Neural cell (in vitro differentiated cells): ENCODE measurements around the gene PRKG1. TPM values are rescaled to one million over a fixed set of nuclear protein-coding genes. Genes with fewer than 3 reads are reported as not detected.

ENCODE experiments used
- H2AFZ ChIP-seq: fragments of 200-600, 300-800 bp; sonication (generic), shearing (Covaris generic); 2 replicates; pipeline ENCODE4 v1.6.0; 2014; ENCODE audit warnings: low read depth, mild to moderate bottlenecking, antibody characterized with exemption, low read length, moderate library complexity
- H3F3A ChIP-seq: fragments of 200-600 bp; shearing (Covaris generic); 2 replicates; pipeline ENCODE4 v1.6.1; 2016; ENCODE audit warnings: mild to moderate bottlenecking, moderate library complexity, mixed read lengths, antibody characterized with exemption, low read length; ENCODE audit not compliant: insufficient read depth, poor library complexity, severe bottlenecking
- H3K27ac ChIP-seq: fragments of 200-600, 300-800 bp; sonication (generic), shearing (Covaris generic); 2 replicates; pipeline ENCODE4 v1.5.1; 2014; ENCODE audit warnings: mild to moderate bottlenecking, low read length, moderate library complexity
- H3K27me3 ChIP-seq: fragments of 300-800, 200-600 bp; sonication (generic), shearing (Covaris generic); 2 replicates; pipeline ENCODE4 v1.6.0; 2014; ENCODE audit warnings: mild to moderate bottlenecking, low read depth, low read length, moderate library complexity; ENCODE audit not compliant: insufficient read depth
- H3K36me3 ChIP-seq: fragments of 300-800, 200-600 bp; sonication (generic), shearing (Covaris generic); 2 replicates; pipeline ENCODE4 v1.5.1; 2014; ENCODE audit warnings: mild to moderate bottlenecking, antibody characterized with exemption, low read length, moderate library complexity; ENCODE audit not compliant: insufficient read depth
- H3K4me2 ChIP-seq: fragments of 300-800, 200-600 bp; sonication (generic), shearing (Covaris generic); 2 replicates; pipeline ENCODE4 v1.6.0; 2014; ENCODE audit warnings: mild to moderate bottlenecking, low read length
- H3K4me3 ChIP-seq: fragments of 300-800, 200-600 bp; sonication (generic), shearing (Covaris generic); 2 replicates; pipeline ENCODE4 v1.5.1; 2014; ENCODE audit warnings: mild to moderate bottlenecking, low read length, moderate library complexity
- H3K79me2 ChIP-seq: fragments of 200-600 bp; shearing (Covaris generic); replicated peaks from 2 replicates; pipeline ENCODE4 v1.6.0; 2014; ENCODE audit warnings: mild to moderate bottlenecking, low read length, moderate library complexity; ENCODE audit not compliant: insufficient read depth
- H3K9ac ChIP-seq: fragments of 300-800, 200-600 bp; sonication (generic), shearing (Covaris generic); 2 replicates; pipeline ENCODE4 v1.6.1; 2016; ENCODE audit warnings: mild to moderate bottlenecking, low read length, mixed read lengths
- H3K9me2 ChIP-seq: fragments of 200-600 bp; shearing (Covaris generic); 2 replicates; pipeline ENCODE4 v1.6.1; 2016; ENCODE audit warnings: mild to moderate bottlenecking, low read length, mixed read lengths; ENCODE audit not compliant: insufficient read depth
- H3K9me3 ChIP-seq: fragments of 200-600, 300-800 bp; sonication (generic), shearing (Covaris generic); 2 replicates; pipeline ENCODE4 v1.6.1; 2016; ENCODE audit warnings: mild to moderate bottlenecking, mixed run types, low read length, moderate library complexity, mixed read lengths
- H4K20me1 ChIP-seq: fragments of 200-600 bp; shearing (Covaris generic); 2 replicates; pipeline ENCODE4 v1.6.1; 2016; ENCODE audit warnings: mild to moderate bottlenecking, mixed run types; ENCODE audit not compliant: insufficient read depth
- EP300 ChIP-seq: fragments of 450-650 bp; conservative IDR thresholded peaks from 2 replicates; pipeline ENCODE4 v1.6.1; 2014; ENCODE audit warnings: antibody characterized with exemption, mild to moderate bottlenecking, moderate library complexity; ENCODE audit not compliant: poor library complexity, severe bottlenecking
- EZH2 ChIP-seq: fragments of 200-600, 300-800 bp; shearing (Covaris generic), sonication (generic); IDR thresholded peaks from 2 replicates; pipeline ENCODE4 v1.6.1; 2014; ENCODE audit warnings: antibody characterized with exemption, low read length, borderline replicate concordance, mild to moderate bottlenecking; ENCODE audit not compliant: insufficient read depth, poor library complexity, severe bottlenecking
- MXI1 ChIP-seq: fragments of 450-650 bp; conservative IDR thresholded peaks from 2 replicates; pipeline ENCODE4 v1.6.1; 2014; ENCODE audit warnings: antibody characterized with exemption, mild to moderate bottlenecking; ENCODE audit not compliant: poor library complexity, severe bottlenecking
- POLR2AphosphoS5 ChIP-seq: IDR thresholded peaks from 2 replicates; pipeline ENCODE4 v1.6.1; 2012
- RAD21 ChIP-seq: fragments of 450-650 bp; conservative IDR thresholded peaks from 2 replicates; pipeline ENCODE4 v1.6.1; 2014; ENCODE audit warnings: antibody characterized with exemption, mild to moderate bottlenecking, moderate library complexity
- SMC3 ChIP-seq: fragments of 450-650 bp; conservative IDR thresholded peaks from 2 replicates; pipeline ENCODE4 v1.6.1; 2014; ENCODE audit warnings: antibody characterized with exemption, mild to moderate bottlenecking, moderate library complexity; ENCODE audit not compliant: poor library complexity
- TAF1 ChIP-seq: IDR thresholded peaks from 2 replicates; pipeline ENCODE4 v1.6.1; 2012; ENCODE audit warnings: low read depth
- polyA plus RNA-seq: library from polyadenylated mRNA; depleted of rRNA; stranded (reverse); fragments of >200 nt; gene quantifications from 2 replicates; pipeline ENCODE4 v1.2.3, GENCODE V29; 2014
- TF ChIP-seq, protein P1 (sequence below): fragments of 450-650 bp; IDR thresholded peaks from 2 replicates; pipeline ENCODE4 v1.5.1; 2014; ENCODE audit warnings: antibody characterized with exemption, mild to moderate bottlenecking, moderate library complexity; ENCODE audit not compliant: poor library complexity, severe bottlenecking
- TF ChIP-seq, protein P2 (sequence below): IDR thresholded peaks from 2 replicates; pipeline ENCODE4 v1.6.1; 2012; ENCODE audit warnings: borderline replicate concordance

Gene PRKG1
- polyA plus RNA-seq, 1 donor from 2014 or later, result 2.2 TPM

DNA sequence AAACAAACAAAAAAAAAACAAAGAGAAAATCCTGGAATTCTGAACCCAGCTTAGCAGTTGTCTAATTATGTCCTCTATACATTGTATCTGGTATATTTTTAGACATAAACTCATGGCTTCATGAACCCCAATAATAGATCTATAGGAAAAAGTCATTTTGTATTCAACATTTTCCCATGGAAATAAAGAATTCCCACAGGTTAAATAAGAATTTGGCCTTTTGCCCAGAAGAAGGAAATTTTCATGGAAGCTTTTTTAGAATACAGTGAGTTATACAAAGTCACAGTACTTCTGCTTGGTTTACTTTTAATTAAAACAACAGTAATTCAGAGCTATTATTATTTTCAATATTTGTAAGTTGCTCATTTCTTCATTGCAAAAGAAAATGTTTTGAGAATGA, 2.1 kb upstream of the PRKG1 start:
- peaks cover 6% of the 10 kb centered on the region for H3F3A ChIP-seq
- no peak overlapping the region for H3K4me3 ChIP-seq
- no peaks in the 10 kb centered on the region for H4K20me1 ChIP-seq
- no peaks in the 10 kb centered on the region for H3K9me2 ChIP-seq
- no peak overlapping the region for H3K9ac ChIP-seq
- H3K36me3 ChIP-seq, result no peaks in the 10 kb centered on the region
- peaks cover 14% of the 10 kb centered on the region for H3K27me3 ChIP-seq
- H3K4me2 ChIP-seq, result no peak overlapping the region
- H3K9me3 ChIP-seq, result no peaks in the 10 kb centered on the region
- H3K27ac ChIP-seq, result no peak overlapping the region
- no peaks in the 10 kb centered on the region for H3K79me2 ChIP-seq
- H2AFZ ChIP-seq, result no peak overlapping the region
- TF ChIP-seq, protein P1, sequence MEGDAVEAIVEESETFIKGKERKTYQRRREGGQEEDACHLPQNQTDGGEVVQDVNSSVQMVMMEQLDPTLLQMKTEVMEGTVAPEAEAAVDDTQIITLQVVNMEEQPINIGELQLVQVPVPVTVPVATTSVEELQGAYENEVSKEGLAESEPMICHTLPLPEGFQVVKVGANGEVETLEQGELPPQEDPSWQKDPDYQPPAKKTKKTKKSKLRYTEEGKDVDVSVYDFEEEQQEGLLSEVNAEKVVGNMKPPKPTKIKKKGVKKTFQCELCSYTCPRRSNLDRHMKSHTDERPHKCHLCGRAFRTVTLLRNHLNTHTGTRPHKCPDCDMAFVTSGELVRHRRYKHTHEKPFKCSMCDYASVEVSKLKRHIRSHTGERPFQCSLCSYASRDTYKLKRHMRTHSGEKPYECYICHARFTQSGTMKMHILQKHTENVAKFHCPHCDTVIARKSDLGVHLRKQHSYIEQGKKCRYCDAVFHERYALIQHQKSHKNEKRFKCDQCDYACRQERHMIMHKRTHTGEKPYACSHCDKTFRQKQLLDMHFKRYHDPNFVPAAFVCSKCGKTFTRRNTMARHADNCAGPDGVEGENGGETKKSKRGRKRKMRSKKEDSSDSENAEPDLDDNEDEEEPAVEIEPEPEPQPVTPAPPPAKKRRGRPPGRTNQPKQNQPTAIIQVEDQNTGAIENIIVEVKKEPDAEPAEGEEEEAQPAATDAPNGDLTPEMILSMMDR, result no peak
- TF ChIP-seq RAD21, result no peak
- no peak for TF ChIP-seq MXI1
- no peak for TF ChIP-seq TAF1
- TF ChIP-seq, protein P2, sequence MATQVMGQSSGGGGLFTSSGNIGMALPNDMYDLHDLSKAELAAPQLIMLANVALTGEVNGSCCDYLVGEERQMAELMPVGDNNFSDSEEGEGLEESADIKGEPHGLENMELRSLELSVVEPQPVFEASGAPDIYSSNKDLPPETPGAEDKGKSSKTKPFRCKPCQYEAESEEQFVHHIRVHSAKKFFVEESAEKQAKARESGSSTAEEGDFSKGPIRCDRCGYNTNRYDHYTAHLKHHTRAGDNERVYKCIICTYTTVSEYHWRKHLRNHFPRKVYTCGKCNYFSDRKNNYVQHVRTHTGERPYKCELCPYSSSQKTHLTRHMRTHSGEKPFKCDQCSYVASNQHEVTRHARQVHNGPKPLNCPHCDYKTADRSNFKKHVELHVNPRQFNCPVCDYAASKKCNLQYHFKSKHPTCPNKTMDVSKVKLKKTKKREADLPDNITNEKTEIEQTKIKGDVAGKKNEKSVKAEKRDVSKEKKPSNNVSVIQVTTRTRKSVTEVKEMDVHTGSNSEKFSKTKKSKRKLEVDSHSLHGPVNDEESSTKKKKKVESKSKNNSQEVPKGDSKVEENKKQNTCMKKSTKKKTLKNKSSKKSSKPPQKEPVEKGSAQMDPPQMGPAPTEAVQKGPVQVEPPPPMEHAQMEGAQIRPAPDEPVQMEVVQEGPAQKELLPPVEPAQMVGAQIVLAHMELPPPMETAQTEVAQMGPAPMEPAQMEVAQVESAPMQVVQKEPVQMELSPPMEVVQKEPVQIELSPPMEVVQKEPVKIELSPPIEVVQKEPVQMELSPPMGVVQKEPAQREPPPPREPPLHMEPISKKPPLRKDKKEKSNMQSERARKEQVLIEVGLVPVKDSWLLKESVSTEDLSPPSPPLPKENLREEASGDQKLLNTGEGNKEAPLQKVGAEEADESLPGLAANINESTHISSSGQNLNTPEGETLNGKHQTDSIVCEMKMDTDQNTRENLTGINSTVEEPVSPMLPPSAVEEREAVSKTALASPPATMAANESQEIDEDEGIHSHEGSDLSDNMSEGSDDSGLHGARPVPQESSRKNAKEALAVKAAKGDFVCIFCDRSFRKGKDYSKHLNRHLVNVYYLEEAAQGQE, result no peak
- TF ChIP-seq SMC3, result no peak
- TF ChIP-seq EP300, result no peak
- TF ChIP-seq POLR2AphosphoS5, result no peak
- TF ChIP-seq EZH2, result no peak

DNA sequence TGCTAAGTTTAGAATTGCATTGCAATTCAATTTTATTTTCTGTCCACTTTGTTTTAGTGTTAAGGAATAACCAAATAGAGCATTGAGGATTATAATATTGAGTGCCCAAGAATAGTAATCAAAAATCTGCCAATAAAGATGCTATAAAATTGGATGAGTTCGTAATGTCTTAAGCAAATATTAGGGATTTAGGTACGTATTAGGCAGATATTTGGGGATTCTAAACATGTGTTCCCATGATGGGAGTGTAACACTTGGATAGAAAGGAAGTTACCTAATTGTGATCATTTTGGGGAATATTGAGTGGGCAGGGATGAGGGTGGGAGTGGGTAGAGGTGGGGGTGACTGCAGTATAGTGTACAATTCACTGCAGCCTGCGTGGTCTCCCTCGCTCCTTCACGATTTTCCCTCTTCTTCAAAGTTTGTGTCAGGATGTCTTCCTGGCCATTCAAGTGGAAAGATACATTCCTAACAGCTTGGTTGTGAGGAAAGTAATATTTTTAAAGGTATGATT, 1.3 kb upstream of the PRKG1 start:
- TF ChIP-seq TAF1, result no peak
- TF ChIP-seq, protein P2, result no peak
- no peak for TF ChIP-seq POLR2AphosphoS5
- TF ChIP-seq, protein P1, result no peak
- TF ChIP-seq EP300, result no peak
- no peak for TF ChIP-seq MXI1
- no peak for TF ChIP-seq EZH2
- TF ChIP-seq SMC3, result no peak
- TF ChIP-seq RAD21, result no peak
- H3K27me3 ChIP-seq, result peaks cover 14% of the 10 kb centered on the region
- no peak overlapping the region for H2AFZ ChIP-seq
- H3K79me2 ChIP-seq, result no peaks in the 10 kb centered on the region
- H3K4me2 ChIP-seq, result peak overlapping the region; percentile 78
- H3K9me3 ChIP-seq, result no peaks in the 10 kb centered on the region
- H3K4me3 ChIP-seq, result peak overlapping the region; percentile 84
- H3K36me3 ChIP-seq, result no peaks in the 10 kb centered on the region
- no peaks in the 10 kb centered on the region for H3K9me2 ChIP-seq
- H4K20me1 ChIP-seq, result no peaks in the 10 kb centered on the region
- no peak overlapping the region for H3K27ac ChIP-seq
- H3F3A ChIP-seq, result peaks cover 6% of the 10 kb centered on the region
- H3K9ac ChIP-seq, result no peak overlapping the region
